ENCODE measurements around the gene EPRS1. TPM values are rescaled to one million over a fixed set of nuclear protein-coding genes. Genes with fewer than 3 reads are reported as not detected.

EPRS1 gene
- total RNA-seq, 2 donors from 2014 or later, result 85.9 to 93.3 TPM

DNA sequence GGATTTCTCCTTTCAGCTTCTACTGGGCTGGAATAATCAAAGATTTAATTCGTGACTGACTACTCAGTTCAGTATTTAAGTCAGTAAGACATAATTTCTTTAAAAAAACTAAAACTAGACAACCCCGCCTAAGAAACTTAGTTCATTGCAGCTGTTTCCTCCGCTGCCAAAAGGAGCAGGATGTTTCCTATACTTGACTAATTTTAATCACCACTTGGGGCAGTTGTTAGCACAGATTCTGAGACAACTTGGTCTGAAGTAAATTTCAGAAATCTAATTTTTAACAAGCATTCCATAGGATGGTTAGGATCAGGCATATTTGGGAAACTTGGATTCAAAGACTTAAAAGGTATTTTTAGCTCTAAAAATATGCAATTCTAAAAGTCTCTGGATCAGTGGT is 34.0 kb downstream of the EPRS1 start:
- H3K9me3 ChIP-seq (ENCODE audit: control insufficient read depth, low read length), result no peaks in the 10 kb centered on the region
- no peak overlapping the region for H3K9ac ChIP-seq (ENCODE audit: extremely low read depth, low read length, poor library complexity, severe bottlenecking)
- Mint-ChIP-seq H3K9me3 (no peaks in the 10 kb centered on the region), H3K27ac (no peak overlapping the region), H3K36me3 (ENCODE audit: low read depth) (peaks cover 34% of the 10 kb centered on the region), H3K4me1 (peaks cover 8% of the 10 kb centered on the region), H3K27me3 (ENCODE audit: insufficient read depth) (no peaks in the 10 kb centered on the region), H3K4me3 (no peak overlapping the region)
- peak; percentile 52 for TF ChIP-seq CTCF (conservative IDR thresholded peaks at IDR 0.05)
- no peak overlapping the region for H3K27ac ChIP-seq (ENCODE audit: low read depth, low read length)
- H3K4me1 ChIP-seq (ENCODE audit: control insufficient read depth, insufficient read depth, low read length), result no peaks in the 10 kb centered on the region
- H3K27me3 ChIP-seq (ENCODE audit: control insufficient read depth, insufficient read depth, low read length, poor library complexity, severe bottlenecking), result no peaks in the 10 kb centered on the region
- no peak for DNase-seq
- H3K36me3 ChIP-seq (ENCODE audit: control insufficient read depth, insufficient read depth, low read length), result peaks cover 51% of the 10 kb centered on the region
- H3K4me3 ChIP-seq (ENCODE audit: low read length), result no peak overlapping the region
- WGBS, 2 experiments (ENCODE audit: insufficient coverage in 1 of 2, insufficient read length in 1 of 2), result 75 to 77% methylated on average over 3 of the region's 3 CpGs

GRCh38 chr1:220011620-220012019 is 34.7 kb downstream of the EPRS1 start:
- H3K27ac Mint-ChIP-seq, result no peak overlapping the region
- Histone ChIP-seq H3K27me3 (ENCODE audit: control insufficient read depth, insufficient read depth, low read length, poor library complexity, severe bottlenecking) (no peaks in the 10 kb centered on the region), H3K4me1 (ENCODE audit: control insufficient read depth, insufficient read depth, low read length) (no peaks in the 10 kb centered on the region), H3K27ac (ENCODE audit: low read depth, low read length) (no peak overlapping the region), H3K9ac (ENCODE audit: extremely low read depth, low read length, poor library complexity, severe bottlenecking) (no peak overlapping the region), H3K9me3 (ENCODE audit: control insufficient read depth, low read length) (no peaks in the 10 kb centered on the region), H3K4me3 (ENCODE audit: low read length) (no peak overlapping the region), H3K36me3 (ENCODE audit: control insufficient read depth, insufficient read depth, low read length) (peaks cover 53% of the 10 kb centered on the region)
- no peak overlapping the region for H3K4me3 Mint-ChIP-seq
- peaks cover 8% of the 10 kb centered on the region for H3K4me1 Mint-ChIP-seq
- H3K9me3 Mint-ChIP-seq, result no peaks in the 10 kb centered on the region
- H3K36me3 Mint-ChIP-seq (ENCODE audit: low read depth), result peaks cover 34% of the 10 kb centered on the region
- no peak for DNase-seq
- H3K27me3 Mint-ChIP-seq (ENCODE audit: insufficient read depth), result no peaks in the 10 kb centered on the region
- TF ChIP-seq CTCF (conservative IDR thresholded peaks at IDR 0.05), result no peak

DNA sequence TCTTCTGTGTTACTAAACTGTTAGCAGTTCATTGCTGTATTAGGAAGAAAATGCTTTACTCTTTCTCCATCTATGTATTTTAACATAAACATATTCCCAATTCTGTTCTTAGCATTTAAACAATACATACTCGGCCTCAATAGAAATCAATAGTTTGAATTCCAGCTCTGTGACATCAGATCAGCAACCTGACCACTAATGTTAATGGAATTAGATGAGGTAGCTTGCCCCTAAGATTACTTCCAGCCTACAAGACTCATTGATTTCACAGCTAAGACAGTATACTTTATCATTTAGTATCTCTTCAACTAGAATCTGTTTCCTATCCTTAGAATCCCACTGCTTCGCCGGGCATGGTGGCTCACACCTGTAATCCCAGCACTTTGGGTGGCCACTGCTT is 38.9 kb downstream of the EPRS1 start:
- H3K36me3 Mint-ChIP-seq (ENCODE audit: low read depth), result peaks cover 30% of the 10 kb centered on the region
- H3K27me3 Mint-ChIP-seq (ENCODE audit: insufficient read depth), result no peaks in the 10 kb centered on the region
- Histone ChIP-seq H3K4me3 (ENCODE audit: low read length) (no peak overlapping the region), H3K27me3 (ENCODE audit: control insufficient read depth, insufficient read depth, low read length, poor library complexity, severe bottlenecking) (no peaks in the 10 kb centered on the region), H3K9me3 (ENCODE audit: control insufficient read depth, low read length) (no peaks in the 10 kb centered on the region), H3K9ac (ENCODE audit: extremely low read depth, low read length, poor library complexity, severe bottlenecking) (no peak overlapping the region), H3K27ac (ENCODE audit: low read depth, low read length) (no peak overlapping the region), H3K36me3 (ENCODE audit: control insufficient read depth, insufficient read depth, low read length) (peaks cover 69% of the 10 kb centered on the region), H3K4me1 (ENCODE audit: control insufficient read depth, insufficient read depth, low read length) (no peaks in the 10 kb centered on the region)
- no peaks in the 10 kb centered on the region for H3K9me3 Mint-ChIP-seq
- H3K27ac Mint-ChIP-seq, result no peak overlapping the region
- no peaks in the 10 kb centered on the region for H3K4me1 Mint-ChIP-seq
- TF ChIP-seq CTCF (conservative IDR thresholded peaks at IDR 0.05), result no peak
- no peak for DNase-seq
- H3K4me3 Mint-ChIP-seq, result no peak overlapping the region
- 86 to 100% methylated on average over 2 to 3 of the region's 3 CpGs for WGBS, 2 experiments (ENCODE audit: insufficient coverage in 1 of 2, insufficient read length in 1 of 2)
